GM19324 (cell line): ENCODE data around the gene RGS19.

Experiments
- ATAC-seq: cut with Tn5 transposase; IDR thresholded peaks from one replicate; pipeline ENCODE4 v1.9.1; 2021; ENCODE audit warnings: mild to moderate bottlenecking, moderate library complexity; ENCODE audit not compliant: unreplicated experiment, low FRiP score

RGS19 gene

DNA sequence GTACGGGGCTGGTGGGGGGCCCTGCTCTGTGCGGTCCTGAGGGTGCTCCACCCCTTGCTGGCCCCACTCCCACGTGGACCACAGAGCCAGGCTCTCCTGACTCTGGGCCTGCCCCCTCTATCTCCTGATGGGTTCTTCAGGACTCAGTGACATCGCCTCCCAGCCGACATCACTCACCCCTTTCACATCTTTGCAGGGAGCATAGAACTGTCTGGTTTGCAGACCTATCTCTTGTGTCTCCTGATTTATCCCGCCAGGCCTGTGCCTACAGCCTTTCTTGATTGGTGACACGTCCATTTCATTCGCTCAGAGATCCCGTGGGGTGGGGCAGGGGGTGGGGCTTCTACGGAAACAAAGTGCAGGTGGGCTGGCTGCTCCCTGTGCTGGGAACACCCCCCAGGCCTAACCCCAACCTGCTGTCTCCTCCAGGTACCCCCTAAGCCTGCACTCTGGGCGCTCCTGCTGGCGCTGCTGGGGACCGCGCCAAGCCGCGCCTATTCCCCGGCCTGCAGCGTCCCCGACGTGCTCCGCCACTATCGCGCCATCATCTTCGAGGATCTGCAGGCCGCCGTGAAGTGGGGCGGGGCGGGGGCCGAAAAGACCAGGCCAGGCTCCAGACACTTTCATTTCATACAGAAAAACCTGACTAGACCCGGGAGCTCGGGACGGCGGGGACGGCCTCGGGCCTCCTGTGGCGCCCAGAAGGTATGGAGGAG lies 41.7 kb downstream of the RGS19 start:
- ATAC-seq, result no peak

- ATAC-seq, result no peak
Observed at GRCh38 chr20:64037199-64037497, 42.2 kb downstream of the RGS19 start.

DNA sequence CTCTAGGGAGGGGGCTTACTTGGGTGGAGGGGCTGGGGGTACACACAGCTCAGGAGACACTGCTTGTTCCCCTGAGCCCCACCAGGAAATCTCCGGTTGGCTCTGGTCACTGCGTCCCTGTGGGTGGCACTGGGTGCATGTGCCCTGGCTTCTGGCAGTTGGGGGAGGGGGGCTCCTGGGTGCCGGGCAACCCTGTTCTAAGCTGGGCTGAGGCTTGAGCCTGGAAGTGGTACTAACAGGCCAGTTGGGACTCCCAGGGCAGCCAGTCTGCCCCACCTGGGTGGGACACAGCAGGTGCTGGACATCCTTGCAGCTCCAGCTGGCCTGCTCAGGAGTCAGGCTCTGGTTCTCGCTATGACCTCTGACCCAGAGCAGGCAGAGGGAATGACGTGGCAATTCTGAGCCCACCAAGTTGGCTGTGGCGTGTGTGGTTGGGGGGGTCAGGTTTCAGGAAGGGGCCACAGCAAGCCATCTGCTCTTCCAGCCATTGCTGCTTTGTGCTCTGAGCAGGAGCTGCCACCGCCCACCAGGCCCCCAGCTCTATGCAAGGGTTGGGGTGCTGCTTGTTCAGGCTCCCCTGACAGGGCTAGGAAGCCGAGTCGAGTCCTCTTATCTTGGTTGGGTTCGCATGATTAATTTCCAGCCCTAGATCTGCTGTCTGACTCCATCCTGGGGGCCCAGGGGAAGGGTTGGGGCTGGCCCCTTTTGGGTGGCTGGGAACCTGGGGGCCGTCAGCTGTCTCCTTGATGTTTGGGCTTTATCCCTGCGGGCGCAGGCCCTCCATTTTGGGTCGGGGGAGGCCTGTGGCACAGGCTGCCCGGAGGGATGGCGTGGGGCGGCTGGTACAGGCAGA lies 42.7 kb downstream of the RGS19 start:
- no peak for ATAC-seq

DNA sequence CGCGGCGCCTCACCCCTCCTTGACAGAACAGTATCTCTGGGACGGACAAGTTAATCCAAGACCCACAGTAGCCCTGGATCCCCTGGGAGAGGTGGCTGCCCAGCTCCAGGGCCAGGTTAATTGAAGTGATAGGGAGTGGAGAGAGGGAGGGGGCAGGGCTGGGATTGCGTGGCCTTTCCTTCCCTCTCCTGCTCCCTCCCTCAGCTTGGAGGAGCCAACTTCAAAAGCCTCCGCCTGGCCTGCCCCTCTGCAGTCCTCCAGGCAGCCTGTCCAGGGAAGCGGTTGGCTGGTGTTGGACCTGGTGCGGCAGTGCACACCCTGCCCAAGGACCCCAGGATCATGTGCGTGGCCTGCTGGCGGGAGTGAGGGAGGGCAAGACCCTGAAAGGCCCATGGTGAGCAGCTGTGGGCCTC lies 43.4 kb downstream of the RGS19 start, which contains the start of gene C20orf204:
TSS of gene C20orf204 (plus strand) at position 250 of the 413 bp plus-strand sequence. CDS start at position 392, 142 bp downstream.
- ATAC-seq, result no peak

GRCh38 chr20:64035066-64035932 lies 44.0 kb downstream of the RGS19 start:
- ATAC-seq, result no peak

GRCh38 chr20:64033981-64034493 lies 45.3 kb downstream of the RGS19 start:
- no peak for ATAC-seq

DNA sequence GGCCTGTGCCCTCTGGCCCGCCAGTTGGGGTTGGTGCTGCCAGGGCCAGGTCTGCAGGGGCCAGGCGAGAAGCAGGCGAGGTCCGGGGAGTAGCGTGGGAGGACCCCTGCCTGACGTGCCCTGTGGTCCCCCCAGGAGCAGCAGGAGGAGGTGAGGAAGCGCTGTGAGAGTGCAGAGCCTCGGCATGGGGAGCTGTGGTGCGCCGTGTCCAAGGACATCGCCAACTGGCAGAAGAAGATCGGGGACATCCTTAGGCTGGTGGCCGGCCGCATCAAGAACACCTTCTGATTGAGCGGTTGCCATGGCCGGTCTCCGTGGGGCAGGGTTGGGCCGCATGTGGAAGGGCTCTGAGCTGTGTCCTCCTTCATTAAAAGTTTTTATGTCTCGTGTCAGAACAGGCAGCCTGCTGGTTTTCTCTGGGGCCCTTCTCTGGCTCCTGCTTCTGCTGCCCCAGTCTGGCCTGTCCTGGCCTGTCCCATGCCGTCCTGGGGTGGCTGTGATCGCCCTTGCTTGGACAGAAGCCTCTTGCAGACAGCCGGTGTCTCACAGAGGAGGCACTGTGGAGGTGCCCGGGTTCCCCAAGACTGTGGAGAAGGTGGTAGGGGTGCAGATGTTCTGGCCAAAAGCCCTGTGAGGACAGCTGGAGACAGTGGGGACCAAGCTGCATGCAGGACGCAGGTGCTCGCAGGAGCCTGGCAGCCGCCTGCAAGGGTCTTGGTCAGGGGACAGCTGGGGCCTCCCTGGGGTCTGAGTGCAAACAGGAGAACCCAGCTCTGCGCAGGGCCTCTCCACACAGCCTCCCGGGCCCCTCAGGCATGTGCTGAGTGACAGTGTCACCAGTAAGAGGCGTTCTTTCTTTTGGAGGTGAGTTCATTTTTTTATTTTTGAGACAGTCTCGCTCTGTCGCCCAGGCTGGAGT lies 46.4 kb downstream of the RGS19 start:
- ATAC-seq, result no peak

- ATAC-seq, result no peak
Observed at GRCh38 chr20:64031822-64032314, 47.5 kb downstream of the RGS19 start.

GRCh38 chr20:64030371-64031134 lies 48.8 kb downstream of the RGS19 start:
- ATAC-seq, result no peak

DNA sequence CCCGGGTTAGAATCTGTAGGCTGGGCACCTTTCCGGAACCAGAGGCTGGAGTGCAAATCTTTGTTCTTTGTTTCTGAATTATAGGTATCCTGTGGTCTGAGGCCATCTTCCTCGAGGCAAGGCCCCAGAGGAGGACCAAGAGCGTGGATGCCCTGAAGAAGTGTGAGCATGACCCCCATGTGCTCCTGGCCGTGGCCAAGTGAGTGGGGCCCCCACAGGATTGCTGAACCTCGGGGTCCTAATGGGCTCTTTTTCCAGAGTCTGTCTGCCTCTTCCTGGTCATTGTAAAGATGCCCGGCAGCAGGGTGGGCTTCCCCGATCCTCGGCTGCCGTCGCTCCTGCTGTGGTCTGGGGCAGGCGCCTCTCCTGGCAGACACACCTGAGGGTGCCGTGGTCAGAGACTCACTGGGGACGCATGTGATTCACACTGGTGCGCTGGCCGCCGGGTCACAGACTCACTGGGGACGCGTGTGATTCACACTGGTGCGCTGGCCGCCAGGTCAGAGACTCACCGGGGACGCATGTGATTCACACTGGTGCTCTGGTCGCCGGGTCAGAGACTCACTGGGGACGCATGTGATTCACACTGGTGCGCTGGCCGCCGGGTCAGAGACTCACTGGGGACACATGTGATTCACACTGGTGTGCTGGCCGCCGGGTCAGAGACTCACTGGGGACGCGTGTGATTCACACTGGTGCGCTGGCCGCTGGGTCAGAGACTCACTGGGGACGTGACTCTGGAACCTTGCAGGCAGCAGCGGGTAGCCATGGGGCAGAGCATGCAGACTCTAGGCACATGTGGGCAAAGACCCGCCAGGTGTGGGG lies 49.8 kb downstream of the RGS19 start:
- no peak for ATAC-seq

DNA sequence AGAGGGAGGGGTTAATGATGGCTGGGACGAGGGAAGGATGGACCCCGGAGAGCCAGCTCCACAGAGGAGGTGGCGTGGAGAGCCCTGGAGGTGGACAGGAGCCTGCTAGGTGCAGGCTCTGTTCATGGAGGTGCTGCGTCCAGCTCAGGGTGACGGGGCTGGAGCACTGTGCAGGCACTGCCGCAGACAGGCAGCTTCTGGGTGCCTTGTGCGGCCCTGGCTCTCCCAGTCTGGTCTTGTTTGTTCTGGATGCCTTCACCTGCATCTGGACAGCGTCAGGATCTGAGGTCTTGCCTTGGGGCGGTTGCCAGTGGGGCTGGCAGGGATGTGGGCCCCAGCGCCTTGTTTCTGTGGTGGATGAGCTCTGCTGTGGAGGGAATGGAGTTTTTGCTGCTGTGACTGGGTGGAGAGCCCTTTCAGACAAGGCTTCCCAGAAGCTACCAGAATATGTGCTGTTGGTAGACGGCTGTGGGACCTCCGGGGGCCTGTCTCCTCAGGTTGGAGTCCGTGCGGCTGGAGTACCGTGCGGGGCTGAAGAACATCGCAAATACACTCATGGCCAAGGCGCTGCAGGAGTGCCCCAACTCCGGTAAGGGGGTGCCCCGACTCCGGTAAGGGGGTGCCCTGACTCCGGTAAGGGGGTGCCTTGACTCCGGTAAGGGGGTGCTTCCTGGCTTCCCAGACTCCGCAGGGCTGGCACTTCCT lies 51.2 kb downstream of the RGS19 start:
- ATAC-seq, result no peak

DNA sequence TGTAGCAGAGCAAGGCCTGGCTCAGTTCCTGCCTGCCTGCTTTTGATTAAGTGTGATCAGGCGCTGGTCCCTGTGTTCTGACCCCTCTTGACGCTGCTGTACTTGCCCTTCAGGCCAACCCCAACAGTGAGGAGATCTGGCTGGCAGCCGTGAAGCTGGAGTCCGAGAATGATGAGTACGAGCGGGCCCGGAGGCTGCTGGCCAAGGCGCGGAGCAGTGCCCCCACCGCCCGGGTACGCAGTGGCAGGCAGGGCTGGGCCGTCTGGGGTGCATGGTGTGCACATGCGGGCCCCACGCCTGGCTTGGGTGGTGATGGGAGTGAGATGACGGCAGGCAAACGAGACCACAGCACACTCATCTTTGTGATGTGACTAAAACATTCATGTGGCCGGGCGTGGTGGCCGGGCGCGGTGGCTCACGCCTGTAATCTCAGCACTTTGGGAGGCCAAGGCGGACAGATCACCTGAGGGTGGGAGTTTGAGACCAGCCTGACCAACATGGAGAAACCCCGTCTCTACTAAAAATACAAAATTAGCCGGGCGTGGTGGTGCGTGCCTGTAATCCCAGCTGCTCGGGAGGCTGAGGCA lies 53.4 kb downstream of the RGS19 start:
- no peak for ATAC-seq

GRCh38 chr20:64025101-64025825 lies 54.1 kb downstream of the RGS19 start:
- no peak for ATAC-seq

GRCh38 chr20:64024141-64024990 lies 55.0 kb downstream of the RGS19 start:
- ATAC-seq, result no peak

DNA sequence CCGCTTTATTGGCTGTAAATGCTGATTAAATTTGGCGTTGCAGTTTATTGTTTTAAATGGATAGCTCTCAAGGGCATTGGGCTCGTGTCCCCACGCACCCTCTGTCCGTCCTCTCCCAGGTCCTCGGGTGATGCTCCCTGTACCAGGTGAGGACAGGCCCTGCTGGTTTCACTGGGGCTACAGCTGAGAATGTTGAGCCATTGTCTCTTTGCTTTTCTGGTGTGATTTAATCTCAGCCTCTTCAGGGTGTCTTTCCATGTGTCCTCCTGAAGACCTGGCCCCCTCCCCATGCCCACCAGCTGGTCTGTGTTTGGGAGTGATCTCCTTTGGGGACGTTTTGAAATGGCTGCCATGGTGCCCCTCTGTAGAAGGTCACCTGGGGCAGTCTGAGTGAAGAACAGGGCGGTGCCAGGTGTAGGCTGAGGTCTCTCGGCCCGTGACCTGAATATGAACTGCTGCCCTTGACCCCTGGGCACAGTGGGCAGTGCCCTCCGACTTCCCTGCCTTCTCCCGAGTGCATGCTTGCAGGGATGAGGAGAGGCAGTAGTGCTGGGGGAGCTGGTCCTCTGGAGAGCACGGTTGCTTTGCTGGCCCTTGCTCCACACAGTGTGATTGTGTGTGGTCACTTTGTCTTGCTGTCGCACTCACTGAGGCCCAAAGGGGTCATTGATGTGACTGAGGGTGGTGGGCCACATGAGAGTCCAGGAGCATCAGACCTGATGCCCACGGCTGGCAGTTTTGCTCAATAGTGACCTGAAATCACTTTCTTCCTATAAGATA lies 55.8 kb downstream of the RGS19 start:
- no peak for ATAC-seq
